Activated T-cell treated with anti-CD3 and anti-CD28 coated beads, Interleukin-2, amount 50 U/mL, for 4 hours (primary cell): ENCODE results near the gene HCST. TPM values are rescaled to one million over a fixed set of nuclear protein-coding genes. Genes with fewer than 3 reads are reported as not detected.

Experiments
- ATAC-seq, 2 donors: fragments of 200-7000 bp; cut with Tn5 transposase; one replicate each; pipeline ENCODE4 v1.10.0; 2021
- DNase-seq: peaks from one replicate; pipeline ENCODE4 v3.0.0-alpha.2; 2020
- H3K27me3 Mint-ChIP-seq: one replicate; pipeline ENCODE4 v1.8.0; 2021; ENCODE audit warnings: low read depth, mixed read lengths
- H3K36me3 Mint-ChIP-seq: one replicate; pipeline ENCODE4 v1.8.0; 2022; ENCODE audit warnings: mixed read lengths; ENCODE audit not compliant: insufficient read depth
- H3K4me1 Mint-ChIP-seq: one replicate; pipeline ENCODE4 v1.8.0; 2021; ENCODE audit warnings: low read depth, mixed read lengths
- H3K4me3 Mint-ChIP-seq: one replicate; pipeline ENCODE4 v1.8.0; 2021; ENCODE audit warnings: mild to moderate bottlenecking, moderate library complexity, mixed read lengths
- H3K9me3 Mint-ChIP-seq: one replicate; pipeline ENCODE4 v1.8.0; 2021; ENCODE audit warnings: mixed read lengths
- total RNA-seq, 3 donors: library from RNA; stranded (reverse); gene quantifications; one replicate each; pipeline ENCODE4 v1.2.1, GENCODE V29; 2021

Gene HCST, protein sequence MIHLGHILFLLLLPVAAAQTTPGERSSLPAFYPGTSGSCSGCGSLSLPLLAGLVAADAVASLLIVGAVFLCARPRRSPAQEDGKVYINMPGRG
- 10 to 100 TPM; 22.6 to 37.1 (median 24.0) TPM for total RNA-seq

DNA sequence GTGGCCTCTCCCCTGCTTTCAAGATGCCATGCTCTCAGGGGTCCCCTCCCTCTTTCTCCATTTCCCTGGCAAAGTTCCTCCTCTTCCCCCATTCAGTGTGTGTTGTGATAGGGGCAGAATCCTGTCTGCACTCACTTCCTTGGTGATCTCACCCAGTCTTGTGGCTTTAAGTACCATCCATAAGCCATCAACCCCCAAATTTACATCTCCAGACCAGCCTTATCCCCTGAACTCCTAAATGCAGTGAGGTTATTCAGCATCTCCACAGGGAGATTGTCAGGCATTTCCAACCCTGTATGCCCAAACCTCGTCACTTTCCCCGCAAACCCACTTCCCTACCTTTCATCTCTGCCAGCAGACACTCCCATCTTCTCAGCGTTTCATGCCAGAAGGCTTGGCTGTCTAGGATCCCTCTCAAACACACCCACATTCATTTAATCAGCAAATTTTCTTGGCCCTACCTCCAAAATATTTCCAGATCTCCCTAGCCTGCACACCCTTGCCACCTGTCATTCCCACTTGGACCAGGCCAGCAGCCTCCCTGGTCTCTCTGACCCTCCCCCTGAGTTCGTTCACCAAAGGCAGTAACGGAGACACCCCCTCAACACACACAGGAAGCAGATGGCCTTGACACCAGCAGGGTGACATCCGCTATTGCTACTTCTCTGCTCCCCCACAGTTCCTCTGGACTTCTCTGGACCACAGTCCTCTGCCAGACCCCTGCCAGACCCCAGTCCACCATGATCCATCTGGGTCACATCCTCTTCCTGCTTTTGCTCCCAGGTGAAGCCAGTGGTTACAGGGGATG is at the start of gene HCST:
Gene HCST, plus strand, starts transcription at position 676 of the 808 bp plus-strand sequence. Its CDS starts 65 bp downstream, at position 741.
- H3K27me3 Mint-ChIP-seq = no peaks in the 10 kb centered on the region

DNA sequence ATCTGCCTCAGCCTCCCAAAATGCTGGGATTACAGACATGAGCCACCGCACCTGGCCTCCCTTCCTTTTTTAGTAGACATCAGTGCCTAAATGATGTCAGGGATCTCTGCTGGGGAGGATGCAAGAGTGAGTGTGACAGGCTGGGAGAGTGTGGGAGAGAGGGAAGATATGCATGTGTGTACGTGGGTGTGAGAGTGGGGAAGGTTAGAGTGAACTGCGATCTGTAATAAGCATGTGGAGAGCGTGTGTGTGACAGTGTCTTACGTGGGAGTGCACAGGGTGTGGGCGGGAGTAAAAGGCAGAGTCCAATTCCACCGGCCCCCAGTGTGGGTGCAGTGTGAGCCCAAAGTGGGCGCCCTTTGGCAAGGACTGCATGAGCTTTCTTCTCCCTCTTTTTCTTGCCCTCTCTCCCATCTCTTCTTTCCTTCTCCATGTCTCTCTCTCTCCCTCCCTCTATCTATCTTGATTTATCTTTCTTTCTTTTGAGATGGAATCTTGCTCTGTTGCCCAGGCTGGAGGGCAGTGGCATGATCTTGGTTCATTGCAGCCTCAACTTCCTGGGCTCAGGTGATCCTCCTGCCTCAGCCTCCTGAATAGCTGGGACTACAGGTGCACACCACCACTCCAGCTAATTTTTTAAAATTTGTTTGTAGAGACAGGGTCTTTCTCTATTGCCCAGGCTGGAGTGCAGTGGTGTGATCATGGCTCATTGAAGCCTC is 49.1 kb upstream of the HCST start:
- Mint-ChIP-seq H3K27me3 (peaks cover 53% of the 10 kb centered on the region), H3K4me1 (peaks cover 5% of the 10 kb centered on the region), H3K36me3 (no peaks in the 10 kb centered on the region), H3K9me3 (no peaks in the 10 kb centered on the region), H3K4me3 (no peak overlapping the region)
- ATAC-seq (no peak), DNase-seq (no peak)

More for the DNA sequence above, at the start of gene HCST:
- H3K4me3 Mint-ChIP-seq = peak within 1 kb of the TSS; percentile 94
- ATAC-seq = no peak
- DNase-seq = no peak
- H3K9me3 Mint-ChIP-seq = no peaks in the 10 kb centered on the region
- peaks cover 58% of the 10 kb centered on the region for H3K4me1 Mint-ChIP-seq
- H3K36me3 Mint-ChIP-seq = peaks cover 8% of the 10 kb centered on the region

DNA sequence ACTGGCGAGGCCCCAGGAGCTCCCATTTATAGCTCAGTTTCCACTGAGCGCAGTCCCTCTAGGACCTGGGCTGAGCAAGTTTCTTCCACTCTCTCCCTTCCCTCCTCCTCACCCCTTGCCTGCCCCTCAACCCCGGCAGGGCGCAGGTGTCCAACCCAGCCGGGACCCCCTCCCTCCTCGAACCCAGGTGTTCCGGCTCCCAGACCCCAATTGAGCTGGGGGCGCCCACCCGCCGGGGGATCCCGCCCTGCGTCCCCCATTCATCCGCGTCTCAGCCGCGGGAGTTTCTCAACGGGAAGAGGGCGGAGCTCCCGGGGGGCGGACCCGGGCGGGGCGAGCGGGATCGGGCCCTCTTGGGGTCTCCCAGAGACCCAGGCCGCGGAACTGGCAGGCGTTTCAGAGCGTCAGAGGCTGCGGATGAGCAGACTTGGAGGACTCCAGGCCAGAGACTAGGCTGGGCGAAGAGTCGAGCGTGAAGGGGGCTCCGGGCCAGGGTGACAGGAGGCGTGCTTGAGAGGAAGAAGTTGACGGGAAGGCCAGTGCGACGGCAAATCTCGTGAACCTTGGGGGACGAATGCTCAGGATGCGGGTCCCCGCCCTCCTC is 45.7 kb upstream of the HCST start, which contains the start of gene KIRREL2:
Gene KIRREL2, plus strand, starts transcription at position 366 of the 604 bp plus-strand sequence. Its CDS starts 209 bp downstream, at position 575.
- Mint-ChIP-seq H3K27me3 (peaks cover 68% of the 10 kb centered on the region), H3K36me3 (no peaks in the 10 kb centered on the region), H3K4me3 (peak within 1 kb of the TSS; percentile 75), H3K9me3 (no peaks in the 10 kb centered on the region), H3K4me1 (peaks cover 9% of the 10 kb centered on the region)
- ATAC-seq = peak; percentile 62 to 73
- DNase-seq = no peak

DNA sequence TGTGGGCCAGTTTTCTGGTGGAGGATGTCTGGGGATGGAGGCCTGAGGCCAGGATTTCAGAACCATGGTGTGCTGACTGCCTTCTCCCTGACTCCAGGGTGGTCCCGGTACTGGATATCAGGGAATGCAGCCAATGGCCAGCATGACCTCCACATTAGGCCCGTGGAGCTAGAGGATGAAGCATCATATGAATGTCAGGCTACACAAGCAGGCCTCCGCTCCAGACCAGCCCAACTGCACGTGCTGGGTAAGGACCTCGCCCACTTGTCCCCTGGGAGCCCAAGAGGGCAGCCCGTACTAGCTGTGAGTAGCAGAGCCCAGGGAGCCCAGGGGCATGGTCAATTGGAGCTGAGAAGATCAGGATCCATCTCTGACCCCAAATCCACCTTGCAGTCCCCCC is 44.0 kb upstream of the HCST start:
- peaks cover 6% of the 10 kb centered on the region for H3K4me1 Mint-ChIP-seq
- H3K4me3 Mint-ChIP-seq = no peak overlapping the region
- no peaks in the 10 kb centered on the region for H3K9me3 Mint-ChIP-seq
- peaks cover 68% of the 10 kb centered on the region for H3K27me3 Mint-ChIP-seq
- no peak for ATAC-seq
- DNase-seq = no peak
- H3K36me3 Mint-ChIP-seq = no peaks in the 10 kb centered on the region

DNA sequence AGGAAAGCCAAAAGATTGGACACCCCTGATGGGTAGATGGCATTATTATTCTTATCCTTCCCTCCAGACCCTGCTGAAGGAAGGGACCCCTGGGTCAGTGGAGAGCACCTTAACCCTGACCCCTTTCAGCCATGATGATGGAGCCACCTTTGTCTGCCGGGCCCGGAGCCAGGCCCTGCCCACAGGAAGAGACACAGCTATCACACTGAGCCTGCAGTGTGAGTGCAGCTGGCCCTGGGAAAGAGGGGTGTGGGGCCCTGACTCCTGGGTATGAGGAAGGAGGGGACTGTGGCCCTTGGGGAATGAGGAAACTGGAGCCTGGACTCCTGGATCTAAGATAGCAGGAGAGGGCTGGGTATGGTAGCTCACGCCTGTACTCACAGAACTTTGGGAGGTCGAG is 42.9 kb upstream of the HCST start:
- Mint-ChIP-seq H3K27me3 (peaks cover 69% of the 10 kb centered on the region), H3K4me1 (peaks cover 6% of the 10 kb centered on the region), H3K36me3 (no peaks in the 10 kb centered on the region), H3K4me3 (no peak overlapping the region), H3K9me3 (no peaks in the 10 kb centered on the region)
- DNase-seq (no peak), ATAC-seq (no peak)

DNA sequence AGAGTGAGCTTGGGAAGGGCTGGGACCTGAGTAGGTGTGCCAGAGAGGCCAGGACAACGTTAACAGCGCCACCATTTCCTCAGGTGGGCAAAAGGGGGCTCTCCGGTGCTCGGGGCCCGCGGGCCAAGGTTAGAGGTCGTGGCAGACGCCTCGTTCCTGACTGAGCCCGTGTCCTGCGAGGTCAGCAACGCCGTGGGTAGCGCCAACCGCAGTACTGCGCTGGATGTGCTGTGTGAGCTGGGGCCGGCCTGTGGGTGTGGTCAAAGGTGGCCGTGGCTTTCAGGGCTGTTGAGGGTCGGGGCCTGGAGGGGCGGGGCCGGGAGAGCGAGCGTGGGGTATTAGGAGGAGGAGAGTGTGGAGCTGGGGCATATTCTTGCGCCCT is 41.9 kb upstream of the HCST start:
- Mint-ChIP-seq H3K4me1 (peaks cover 6% of the 10 kb centered on the region), H3K4me3 (no peak overlapping the region), H3K36me3 (no peaks in the 10 kb centered on the region), H3K9me3 (no peaks in the 10 kb centered on the region), H3K27me3 (peaks cover 68% of the 10 kb centered on the region)
- DNase-seq (no peak), ATAC-seq (no peak)

DNA sequence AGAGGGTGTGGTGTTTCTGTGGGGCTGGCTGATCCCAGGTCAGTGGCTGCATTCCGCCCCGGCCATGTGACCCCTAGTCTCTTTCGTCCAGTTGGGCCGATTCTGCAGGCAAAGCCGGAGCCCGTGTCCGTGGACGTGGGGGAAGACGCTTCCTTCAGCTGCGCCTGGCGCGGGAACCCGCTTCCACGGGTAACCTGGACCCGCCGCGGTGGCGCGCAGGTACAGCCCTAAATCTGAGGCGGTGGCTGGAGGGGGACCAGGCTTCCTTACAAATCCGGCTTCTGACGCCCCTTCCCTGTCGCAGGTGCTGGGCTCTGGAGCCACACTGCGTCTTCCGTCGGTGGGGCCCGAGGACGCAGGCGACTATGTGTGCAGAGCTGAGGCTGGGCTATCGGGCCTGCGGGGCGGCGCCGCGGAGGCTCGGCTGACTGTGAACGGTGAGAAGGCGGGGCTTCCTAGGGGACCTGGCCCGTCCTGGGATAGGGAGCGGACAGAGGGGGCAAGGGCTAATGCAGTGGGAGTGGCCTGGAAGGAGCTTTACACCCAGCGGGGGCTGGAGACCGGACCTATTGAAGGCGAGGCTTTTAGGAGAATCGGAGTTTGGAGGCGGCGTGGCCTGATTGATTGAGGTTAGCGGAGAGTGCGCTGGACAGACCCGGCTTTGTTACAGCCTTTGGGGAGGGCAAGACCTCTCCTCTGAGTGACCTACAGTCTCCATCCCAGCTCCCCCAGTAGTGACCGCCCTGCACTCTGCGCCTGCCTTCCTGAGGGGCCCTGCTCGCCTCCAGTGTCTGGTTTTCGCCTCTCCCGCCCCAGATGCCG is 41.3 kb upstream of the HCST start:
- no peaks in the 10 kb centered on the region for H3K36me3 Mint-ChIP-seq
- H3K27me3 Mint-ChIP-seq = peaks cover 70% of the 10 kb centered on the region
- ATAC-seq (peak in 1 of 2 donors; percentile 28), DNase-seq (no peak)
- no peaks in the 10 kb centered on the region for H3K9me3 Mint-ChIP-seq
- no peak overlapping the region for H3K4me3 Mint-ChIP-seq
- H3K4me1 Mint-ChIP-seq = peaks cover 6% of the 10 kb centered on the region

DNA sequence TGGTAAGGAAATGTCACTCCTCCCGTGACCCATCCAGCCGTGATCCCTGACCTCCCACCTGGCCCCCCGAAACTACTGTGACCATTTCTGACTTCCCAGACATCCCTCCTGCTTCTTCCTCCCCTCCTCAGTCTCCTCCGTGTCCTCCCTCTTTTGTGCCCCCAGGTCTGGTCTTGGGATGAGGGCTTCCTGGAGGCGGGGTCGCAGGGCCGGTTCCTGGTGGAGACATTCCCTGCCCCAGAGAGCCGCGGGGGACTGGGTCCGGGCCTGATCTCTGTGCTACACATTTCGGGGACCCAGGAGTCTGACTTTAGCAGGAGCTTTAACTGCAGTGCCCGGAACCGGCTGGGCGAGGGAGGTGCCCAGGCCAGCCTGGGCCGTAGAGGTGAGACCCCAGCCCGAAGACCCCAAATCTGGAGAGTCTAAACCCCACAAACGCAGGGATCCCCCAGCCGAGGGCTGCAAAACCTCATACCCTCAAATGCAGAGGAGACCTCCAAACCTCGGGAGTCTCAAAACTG is 40.6 kb upstream of the HCST start:
- no peak for ATAC-seq
- Mint-ChIP-seq H3K4me1 (peaks cover 6% of the 10 kb centered on the region), H3K4me3 (no peak overlapping the region), H3K36me3 (no peaks in the 10 kb centered on the region), H3K9me3 (no peaks in the 10 kb centered on the region), H3K27me3 (peaks cover 74% of the 10 kb centered on the region)
- no peak for DNase-seq

DNA sequence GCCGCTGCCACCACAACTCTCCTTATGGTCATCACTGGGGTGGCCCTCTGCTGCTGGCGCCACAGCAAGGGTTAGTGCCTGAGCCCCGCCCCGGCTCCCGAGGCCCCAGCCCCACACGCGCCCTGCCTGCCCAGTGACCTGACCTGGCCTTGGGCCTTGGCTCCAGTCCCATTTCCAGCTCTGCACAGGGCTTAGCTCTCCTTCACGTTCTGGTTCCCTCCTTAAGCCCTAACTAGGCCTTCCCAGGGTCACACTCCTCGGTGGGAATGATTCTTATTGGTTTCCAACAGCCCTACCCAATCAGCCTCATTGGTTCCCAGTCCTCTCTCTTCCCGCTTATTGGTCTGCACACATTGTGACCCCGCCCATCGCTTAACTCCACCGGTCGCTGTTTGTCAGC is 39.8 kb upstream of the HCST start:
- peaks cover 4% of the 10 kb centered on the region for H3K4me1 Mint-ChIP-seq
- no peak overlapping the region for H3K4me3 Mint-ChIP-seq
- ATAC-seq (no peak), DNase-seq (no peak)
- peaks cover 73% of the 10 kb centered on the region for H3K27me3 Mint-ChIP-seq
- no peaks in the 10 kb centered on the region for H3K36me3 Mint-ChIP-seq
- no peaks in the 10 kb centered on the region for H3K9me3 Mint-ChIP-seq

DNA sequence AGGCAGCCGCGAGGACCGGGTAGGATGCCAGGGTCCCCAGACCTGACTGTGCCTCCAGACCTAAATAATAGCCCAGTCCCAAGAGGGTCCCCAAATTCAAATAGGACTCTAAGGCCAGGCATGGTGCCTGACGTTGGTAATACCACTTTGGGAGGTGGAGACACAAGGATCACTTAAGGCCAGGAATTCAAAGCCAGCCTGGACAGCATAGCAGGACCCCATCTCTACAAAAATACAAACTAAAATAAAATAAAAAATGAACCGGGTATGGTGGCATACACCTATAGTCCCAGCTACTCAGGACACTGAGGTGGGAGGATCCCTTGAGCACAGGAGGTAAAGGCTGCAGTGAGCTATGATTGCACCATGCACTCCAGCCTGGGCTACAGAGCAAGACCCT is 39.3 kb upstream of the HCST start:
- H3K4me3 Mint-ChIP-seq = no peak overlapping the region
- H3K36me3 Mint-ChIP-seq = no peaks in the 10 kb centered on the region
- H3K9me3 Mint-ChIP-seq = no peaks in the 10 kb centered on the region
- DNase-seq (no peak), ATAC-seq (no peak)
- H3K27me3 Mint-ChIP-seq = peaks cover 75% of the 10 kb centered on the region
- H3K4me1 Mint-ChIP-seq = peaks cover 4% of the 10 kb centered on the region

DNA sequence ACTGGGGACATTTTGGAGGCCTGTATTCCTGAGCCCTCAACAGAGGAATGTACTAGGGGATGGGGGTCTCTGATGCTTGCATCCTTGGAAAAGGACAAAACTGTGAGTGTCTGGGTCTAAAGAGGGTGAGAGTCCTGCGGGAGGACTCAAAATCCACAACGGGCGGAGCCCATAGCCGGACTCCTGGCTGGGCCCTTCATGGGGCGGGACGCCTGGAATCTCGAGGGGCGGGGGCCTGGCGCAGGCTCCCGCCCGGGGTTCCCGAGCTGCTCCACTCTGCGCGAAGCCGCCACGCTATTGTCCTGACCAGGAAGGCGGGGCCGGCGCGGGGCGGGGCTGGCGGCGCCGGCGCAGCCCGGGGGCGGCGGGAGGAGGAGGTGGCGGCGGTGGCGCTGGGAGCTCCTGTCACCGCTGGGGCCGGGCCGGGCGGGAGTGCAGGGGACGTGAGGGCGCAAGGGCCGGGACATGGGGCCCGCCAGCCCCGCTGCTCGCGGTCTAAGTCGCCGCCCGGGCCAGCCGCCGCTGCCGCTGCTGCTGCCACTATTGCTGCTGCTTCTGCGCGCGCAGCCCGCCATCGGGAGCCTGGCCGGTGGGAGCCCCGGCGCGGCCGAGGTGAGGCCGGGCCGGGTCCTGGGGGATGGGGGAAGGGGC is 34.0 kb upstream of the HCST start, which contains the start of gene APLP1:
Gene APLP1, plus strand, starts transcription at position 403 of the 651 bp plus-strand sequence. Its CDS starts 63 bp downstream, at position 466.
- peak; percentile 80 to 83 for ATAC-seq
- DNase-seq = peak; percentile 69
- Mint-ChIP-seq H3K4me3 (peak within 1 kb of the TSS; percentile 37), H3K27me3 (peaks cover 67% of the 10 kb centered on the region), H3K36me3 (no peaks in the 10 kb centered on the region), H3K9me3 (no peaks in the 10 kb centered on the region), H3K4me1 (peaks cover 12% of the 10 kb centered on the region)

DNA sequence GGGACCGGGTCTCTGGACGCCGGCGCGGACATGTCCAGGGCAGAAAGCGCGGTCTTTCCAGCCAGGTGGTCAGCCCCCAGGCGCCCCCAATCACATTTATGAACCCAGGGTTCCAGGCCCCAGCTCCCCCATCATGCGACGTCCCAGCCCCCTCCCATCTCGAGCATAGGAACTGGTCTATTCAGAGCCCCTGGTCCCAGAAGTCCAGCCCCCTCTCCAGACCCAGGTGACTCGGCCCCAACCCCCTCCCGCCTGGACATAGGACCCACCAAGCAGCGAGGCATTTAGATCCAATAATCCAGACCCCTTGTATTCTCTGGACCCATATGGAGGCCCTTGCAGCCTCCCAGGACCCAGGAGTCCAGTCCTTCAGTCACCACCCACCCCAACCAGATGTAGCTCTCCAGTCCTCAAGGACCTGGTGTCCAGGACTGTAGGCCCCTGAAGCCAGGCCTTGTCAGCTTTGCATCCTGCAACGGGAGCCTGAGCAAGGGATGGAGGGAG is 33.5 kb upstream of the HCST start:
- Mint-ChIP-seq H3K27me3 (peaks cover 67% of the 10 kb centered on the region), H3K4me3 (peak overlapping the region; percentile 29), H3K4me1 (peaks cover 12% of the 10 kb centered on the region), H3K9me3 (no peaks in the 10 kb centered on the region), H3K36me3 (no peaks in the 10 kb centered on the region)
- DNase-seq (no peak), ATAC-seq (no peak)
